Liver (tissue), 9 donors: Measurements from ENCODE around the gene U2AF1L4. TPM values are rescaled to one million over a fixed set of nuclear protein-coding genes. Genes with fewer than 3 reads are reported as not detected.

Experiments
- DNase-seq: peaks from one replicate; pipeline ENCODE4 v3.0.0-alpha.2; 2017; ENCODE audit warnings: low spot score
- H3K27ac ChIP-seq, 2 donors: one replicate each; pipeline ENCODE4 v1.7.0; 2013; ENCODE audit warnings: inconsistent platforms in 2 of 2, low read length in 2 of 2, control low read depth in 1 of 2, low read depth in 1 of 2, mild to moderate bottlenecking in 1 of 2
- H3K27me3 ChIP-seq, 4 donors: one replicate each; pipeline versions ENCODE4 v1.6.1 to v1.7.0; 2013; ENCODE audit warnings: low read length in 3 of 4, inconsistent platforms in 1 of 4, mild to moderate bottlenecking in 1 of 4, moderate library complexity in 1 of 4; ENCODE audit not compliant: control insufficient read depth in 4 of 4, insufficient read depth in 4 of 4
- H3K36me3 ChIP-seq, 4 donors: one replicate each; pipeline versions ENCODE4 v1.6.1 to v1.7.0; 2013; ENCODE audit warnings: low read length in 3 of 4, mild to moderate bottlenecking in 3 of 4, low read depth in 1 of 4, moderate library complexity in 1 of 4; ENCODE audit not compliant: control insufficient read depth in 4 of 4, insufficient read depth in 3 of 4
- H3K4me1 ChIP-seq, 4 donors: one replicate each; pipeline versions ENCODE4 v1.6.1 to v1.7.0; 2013; ENCODE audit warnings: low read length in 3 of 4, mild to moderate bottlenecking in 3 of 4, moderate library complexity in 1 of 4; ENCODE audit not compliant: control insufficient read depth in 4 of 4, insufficient read depth in 4 of 4
- H3K4me3 ChIP-seq, 3 donors: one replicate each; pipeline versions ENCODE4 v1.6.1 to v1.7.0; 2013; ENCODE audit warnings: low read length in 3 of 3, control low read depth in 1 of 3, low read depth in 1 of 3, mild to moderate bottlenecking in 1 of 3
- H3K9ac ChIP-seq, 2 donors: one replicate each; pipeline ENCODE4 v1.7.0; 2013; ENCODE audit warnings: low read length in 2 of 2, mild to moderate bottlenecking in 2 of 2, moderate library complexity in 2 of 2, control low read depth in 1 of 2, low read depth in 1 of 2
- H3K9me3 ChIP-seq, 4 donors: one replicate each; pipeline versions ENCODE4 v1.6.1 to v1.7.0; 2013; ENCODE audit warnings: low read length in 3 of 4; ENCODE audit not compliant: control insufficient read depth in 4 of 4
- EGR1 ChIP-seq, 2 donors: IDR thresholded peaks; 2 replicates each; pipeline ENCODE4 v1.6.1; 2016 to 2018; ENCODE audit warnings: antibody characterized with exemption in 2 of 2, low read depth in 2 of 2
- FOXA1 ChIP-seq: IDR thresholded peaks from 2 replicates; pipeline ENCODE4 v1.6.1; 2016; ENCODE audit warnings: antibody characterized with exemption
- FOXA2 ChIP-seq: IDR thresholded peaks from 2 replicates; pipeline ENCODE4 v1.6.1; 2016; ENCODE audit warnings: antibody characterized with exemption
- GABPA ChIP-seq, 2 donors: IDR thresholded peaks in 1 of 2; conservative IDR thresholded peaks in 1 of 2; 2 replicates each; pipeline ENCODE4 v1.6.1; 2016; ENCODE audit warnings: antibody characterized with exemption in 2 of 2, mild to moderate bottlenecking in 1 of 2, moderate library complexity in 1 of 2
- HNF4A ChIP-seq, 2 donors: conservative IDR thresholded peaks; 2 replicates each; pipeline ENCODE4 v1.6.1; 2016; ENCODE audit warnings: antibody characterized with exemption in 2 of 2, mild to moderate bottlenecking in 2 of 2
- HNF4G ChIP-seq: IDR thresholded peaks from 2 replicates; pipeline ENCODE4 v1.6.1; 2016; ENCODE audit warnings: antibody characterized with exemption
- JUND ChIP-seq, 2 donors: IDR thresholded peaks; 2 replicates each; pipeline ENCODE4 v1.6.1; 2016; ENCODE audit warnings: antibody characterized with exemption in 2 of 2
- NR2F2 ChIP-seq: IDR thresholded peaks from 2 replicates; pipeline ENCODE4 v1.6.1; 2016; ENCODE audit warnings: antibody characterized with exemption
- RAD21 ChIP-seq, 2 donors: IDR thresholded peaks; 2 replicates each; pipeline ENCODE4 v1.6.1; 2016; ENCODE audit warnings: antibody characterized with exemption in 2 of 2, mild to moderate bottlenecking in 2 of 2
- RXRA ChIP-seq, 2 donors: IDR thresholded peaks; 2 replicates each; pipeline ENCODE4 v1.6.1; 2017 to 2018; ENCODE audit warnings: antibody characterized with exemption in 2 of 2, mild to moderate bottlenecking in 1 of 2
- SP1 ChIP-seq: IDR thresholded peaks from 2 replicates; pipeline ENCODE4 v1.6.1; 2018; ENCODE audit warnings: antibody characterized with exemption, mild to moderate bottlenecking
- TAF1 ChIP-seq: conservative IDR thresholded peaks from 2 replicates; pipeline ENCODE4 v1.6.1; 2016; ENCODE audit warnings: antibody characterized with exemption, mild to moderate bottlenecking
- YY1 ChIP-seq: IDR thresholded peaks from 2 replicates; pipeline ENCODE4 v1.6.1; 2016; ENCODE audit warnings: antibody characterized with exemption, mild to moderate bottlenecking
- ZBTB33 ChIP-seq: IDR thresholded peaks from 2 replicates; pipeline ENCODE4 v1.6.1; 2016; ENCODE audit warnings: antibody characterized with exemption
- WGBS: extraction: QIAGEN DNeasy Blood & Tissue Kit; methylation state at CpG from one replicate; pipeline ENCODE4 v1.1.7; 2013; 5-methylcytosine and 5-hydroxymethylcytosine counted together
- polyA plus RNA-seq, 2 donors: library from polyadenylated mRNA; stranded (reverse) in 1 of 2; unstranded in 1 of 2; fragments of 200-250 nt in 1 of 2; fragments of >200 nt in 1 of 2; fragmentation: Nextera tagmentation in 1 of 2; extraction: Ambion mirVana in 1 of 2; gene quantifications; one replicate each; pipeline versions ENCODE4 v1.2.1 to v1.2.3, GENCODE V29; 2013 to 2015
- total RNA-seq, 2 donors: library from RNA; depleted of rRNA; stranded (reverse); fragments of >200 nt; gene quantifications; one replicate each; pipeline ENCODE4 v1.2.3, GENCODE V29; 2014
- TF ChIP-seq, protein P1 (sequence below): fragments of 150-350 bp; IDR thresholded peaks from 2 replicates; pipeline ENCODE4 v1.5.1; 2017; ENCODE audit warnings: improper control_type of control experiment, low read depth, low read length; ENCODE audit not compliant: missing input control
- TF ChIP-seq, protein P2 (sequence below): IDR thresholded peaks from 2 replicates; pipeline ENCODE4 v1.6.1; 2016; ENCODE audit warnings: antibody characterized with exemption
- TF ChIP-seq, protein P3 (sequence below): IDR thresholded peaks from 2 replicates; pipeline ENCODE4 v1.6.1; 2016; ENCODE audit warnings: antibody characterized with exemption, mild to moderate bottlenecking
- donor health status: healthy.
- donor health status: healthy.
- donor health status: healthy.
- donor health status: healthy.
- donor health status: healthy.

Gene U2AF1L4
- total and polyA plus RNA-seq, 4 donors, result 4.5 to 36.5 (median 13.4) TPM

DNA sequence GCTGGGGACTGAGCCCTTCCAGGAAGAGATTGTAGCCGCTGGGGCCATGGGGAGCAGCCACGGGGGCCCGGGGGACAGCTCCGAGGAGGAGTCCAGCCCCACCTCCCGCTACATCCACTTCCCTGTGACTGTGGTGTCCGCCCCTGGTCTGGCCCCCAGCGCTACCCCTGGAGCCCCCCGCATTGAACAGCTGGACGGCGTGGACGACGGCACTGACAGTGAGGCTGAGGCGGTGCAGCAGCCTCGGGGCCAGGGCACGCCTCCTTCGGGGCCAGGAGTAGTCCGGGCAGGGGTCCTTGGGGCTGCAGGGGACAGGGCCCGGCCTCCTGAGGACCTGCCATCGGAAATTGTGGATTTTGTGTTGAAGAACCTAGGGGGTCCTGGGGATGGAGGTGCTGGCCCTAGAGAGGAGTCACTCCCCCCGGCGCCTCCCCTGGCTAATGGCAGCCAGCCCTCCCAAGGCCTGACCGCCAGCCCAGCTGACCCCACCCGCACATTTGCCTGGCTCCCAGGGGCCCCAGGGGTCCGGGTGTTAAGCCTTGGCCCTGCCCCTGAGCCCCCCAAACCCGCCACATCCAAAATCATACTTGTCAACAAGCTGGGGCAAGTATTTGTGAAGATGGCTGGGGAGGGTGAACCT, 12.6 kb downstream of the U2AF1L4 start (continued):
- TF ChIP-seq, protein P1, sequence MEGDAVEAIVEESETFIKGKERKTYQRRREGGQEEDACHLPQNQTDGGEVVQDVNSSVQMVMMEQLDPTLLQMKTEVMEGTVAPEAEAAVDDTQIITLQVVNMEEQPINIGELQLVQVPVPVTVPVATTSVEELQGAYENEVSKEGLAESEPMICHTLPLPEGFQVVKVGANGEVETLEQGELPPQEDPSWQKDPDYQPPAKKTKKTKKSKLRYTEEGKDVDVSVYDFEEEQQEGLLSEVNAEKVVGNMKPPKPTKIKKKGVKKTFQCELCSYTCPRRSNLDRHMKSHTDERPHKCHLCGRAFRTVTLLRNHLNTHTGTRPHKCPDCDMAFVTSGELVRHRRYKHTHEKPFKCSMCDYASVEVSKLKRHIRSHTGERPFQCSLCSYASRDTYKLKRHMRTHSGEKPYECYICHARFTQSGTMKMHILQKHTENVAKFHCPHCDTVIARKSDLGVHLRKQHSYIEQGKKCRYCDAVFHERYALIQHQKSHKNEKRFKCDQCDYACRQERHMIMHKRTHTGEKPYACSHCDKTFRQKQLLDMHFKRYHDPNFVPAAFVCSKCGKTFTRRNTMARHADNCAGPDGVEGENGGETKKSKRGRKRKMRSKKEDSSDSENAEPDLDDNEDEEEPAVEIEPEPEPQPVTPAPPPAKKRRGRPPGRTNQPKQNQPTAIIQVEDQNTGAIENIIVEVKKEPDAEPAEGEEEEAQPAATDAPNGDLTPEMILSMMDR, result no peak
- TF ChIP-seq SP1 (no peak), HNF4A (conservative IDR thresholded peaks at IDR 0.05) (no peak), TAF1 (no peak), JUND (IDR thresholded peaks at IDR 0.05) (no peak), GABPA (IDR thresholded peaks at IDR 0.05 in 1 of 2, conservative IDR thresholded peaks at IDR 0.05 in 1 of 2) (no peak), FOXA2 (no peak), YY1 (no peak)

GRCh38 chr19:35731779-35732405, 13.3 kb downstream of the U2AF1L4 start:
- Histone ChIP-seq H3K36me3 (peaks cover 44 to 92% (median 56%) of the 10 kb centered on the region in 4 donors), H3K9me3 (no peaks in the 10 kb centered on the region), H3K27ac (no peak overlapping the region), H3K9ac (no peak overlapping the region), H3K4me3 (no peak overlapping the region), H3K4me1 (no peaks in the 10 kb centered on the region), H3K27me3 (no peaks in the 10 kb centered on the region)
- 92% methylated on average over 21 of the region's 21 CpGs for WGBS
- no peak for TF ChIP-seq NR2F2
- TF ChIP-seq, protein P2, sequence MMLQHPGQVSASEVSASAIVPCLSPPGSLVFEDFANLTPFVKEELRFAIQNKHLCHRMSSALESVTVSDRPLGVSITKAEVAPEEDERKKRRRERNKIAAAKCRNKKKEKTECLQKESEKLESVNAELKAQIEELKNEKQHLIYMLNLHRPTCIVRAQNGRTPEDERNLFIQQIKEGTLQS, result no peak
- no peak for TF ChIP-seq HNF4G
- no peak for TF ChIP-seq JUND (IDR thresholded peaks at IDR 0.05)
- no peak for TF ChIP-seq FOXA1
- TF ChIP-seq RAD21 (IDR thresholded peaks at IDR 0.05), result no peak
- TF ChIP-seq, protein P1, result no peak
- no peak for TF ChIP-seq GABPA (IDR thresholded peaks at IDR 0.05 in 1 of 2, conservative IDR thresholded peaks at IDR 0.05 in 1 of 2)
- TF ChIP-seq TAF1, result no peak
- no peak for TF ChIP-seq SP1
- TF ChIP-seq, protein P3, sequence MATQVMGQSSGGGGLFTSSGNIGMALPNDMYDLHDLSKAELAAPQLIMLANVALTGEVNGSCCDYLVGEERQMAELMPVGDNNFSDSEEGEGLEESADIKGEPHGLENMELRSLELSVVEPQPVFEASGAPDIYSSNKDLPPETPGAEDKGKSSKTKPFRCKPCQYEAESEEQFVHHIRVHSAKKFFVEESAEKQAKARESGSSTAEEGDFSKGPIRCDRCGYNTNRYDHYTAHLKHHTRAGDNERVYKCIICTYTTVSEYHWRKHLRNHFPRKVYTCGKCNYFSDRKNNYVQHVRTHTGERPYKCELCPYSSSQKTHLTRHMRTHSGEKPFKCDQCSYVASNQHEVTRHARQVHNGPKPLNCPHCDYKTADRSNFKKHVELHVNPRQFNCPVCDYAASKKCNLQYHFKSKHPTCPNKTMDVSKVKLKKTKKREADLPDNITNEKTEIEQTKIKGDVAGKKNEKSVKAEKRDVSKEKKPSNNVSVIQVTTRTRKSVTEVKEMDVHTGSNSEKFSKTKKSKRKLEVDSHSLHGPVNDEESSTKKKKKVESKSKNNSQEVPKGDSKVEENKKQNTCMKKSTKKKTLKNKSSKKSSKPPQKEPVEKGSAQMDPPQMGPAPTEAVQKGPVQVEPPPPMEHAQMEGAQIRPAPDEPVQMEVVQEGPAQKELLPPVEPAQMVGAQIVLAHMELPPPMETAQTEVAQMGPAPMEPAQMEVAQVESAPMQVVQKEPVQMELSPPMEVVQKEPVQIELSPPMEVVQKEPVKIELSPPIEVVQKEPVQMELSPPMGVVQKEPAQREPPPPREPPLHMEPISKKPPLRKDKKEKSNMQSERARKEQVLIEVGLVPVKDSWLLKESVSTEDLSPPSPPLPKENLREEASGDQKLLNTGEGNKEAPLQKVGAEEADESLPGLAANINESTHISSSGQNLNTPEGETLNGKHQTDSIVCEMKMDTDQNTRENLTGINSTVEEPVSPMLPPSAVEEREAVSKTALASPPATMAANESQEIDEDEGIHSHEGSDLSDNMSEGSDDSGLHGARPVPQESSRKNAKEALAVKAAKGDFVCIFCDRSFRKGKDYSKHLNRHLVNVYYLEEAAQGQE, result no peak
- no peak for TF ChIP-seq EGR1 (IDR thresholded peaks at IDR 0.05; ENCODE audit: low read depth in 2 of 2)
- TF ChIP-seq FOXA2, result no peak
- no peak for TF ChIP-seq ZBTB33
- no peak for TF ChIP-seq YY1
- no peak for TF ChIP-seq RXRA (IDR thresholded peaks at IDR 0.05)
- DNase-seq, result no peak
